SU-DHL-6 (cell line): ENCODE data around the gene CACNB1.

Experiments used
- H2AFZ ChIP-seq: fragments of 200-600 bp; sonication (generic); 2 replicates; pipeline ENCODE4 v1.6.1; 2014; ENCODE audit warnings: low read depth, mild to moderate bottlenecking, moderate library complexity, mixed read lengths, antibody characterized with exemption, low read length; ENCODE audit not compliant: severe bottlenecking
- H3F3A ChIP-seq: fragments of 200-600 bp; shearing (Covaris generic); 2 replicates; pipeline ENCODE4 v1.6.0; 2016; ENCODE audit warnings: antibody characterized with exemption, mild to moderate bottlenecking; ENCODE audit not compliant: insufficient read depth
- H3K27ac ChIP-seq: fragments of 200-600 bp; sonication (generic); 2 replicates; pipeline ENCODE4 v1.5.1; 2016; ENCODE audit warnings: low read depth, mild to moderate bottlenecking, low read length, moderate library complexity, mixed read lengths
- H3K27me3 ChIP-seq: fragments of 200-600 bp; sonication (generic), shearing (Covaris generic); 2 replicates; pipeline ENCODE4 v1.6.0; 2014; ENCODE audit warnings: mild to moderate bottlenecking, low read length
- H3K36me3 ChIP-seq: fragments of 200-600 bp; sonication (generic); 2 replicates; pipeline ENCODE4 v1.6.1; 2014; ENCODE audit warnings: mild to moderate bottlenecking, low read length, mixed read lengths
- H3K4me2 ChIP-seq: fragments of 300-600, 200-600 bp; shearing (Covaris generic), sonication (generic); 2 replicates; pipeline ENCODE4 v1.6.0; 2014; ENCODE audit warnings: low read length, low read depth, mild to moderate bottlenecking; ENCODE audit not compliant: poor library complexity, severe bottlenecking
- H3K4me3 ChIP-seq: fragments of 200-600 bp; sonication (generic); 2 replicates; pipeline ENCODE4 v1.5.1; 2014; ENCODE audit warnings: antibody characterized with exemption, low read length, mild to moderate bottlenecking, mixed read lengths; ENCODE audit not compliant: insufficient read depth, poor library complexity, severe bottlenecking
- H3K79me2 ChIP-seq: fragments of 200-600 bp; sonication (generic); 2 replicates; pipeline ENCODE4 v1.6.1; 2014; ENCODE audit warnings: mild to moderate bottlenecking, low read length, moderate library complexity; ENCODE audit not compliant: insufficient read depth
- H3K9ac ChIP-seq: fragments of 200-600 bp; sonication (generic); 2 replicates; pipeline ENCODE4 v1.7.0; 2014; ENCODE audit warnings: mild to moderate bottlenecking, low read length
- H3K9me2 ChIP-seq: fragments of 200-600 bp; sonication (generic); replicated peaks from 2 replicates; pipeline ENCODE4 v1.6.1; 2014; ENCODE audit warnings: low read length; ENCODE audit not compliant: insufficient read depth
- H3K9me3 ChIP-seq: fragments of 200-600 bp; sonication (generic); 2 replicates; pipeline ENCODE4 v1.6.1; 2014; ENCODE audit warnings: low read length, mixed read lengths; ENCODE audit not compliant: insufficient read depth
- H4K20me1 ChIP-seq: fragments of 200-600 bp; sonication (generic); 2 replicates; pipeline ENCODE4 v1.6.1; 2014; ENCODE audit warnings: low read depth, mild to moderate bottlenecking, antibody characterized with exemption, low read length, moderate library complexity, mixed read lengths
- EZH2phosphoT487 ChIP-seq: fragments of 200-600 bp; sonication (generic), shearing (Covaris generic); conservative IDR thresholded peaks from 2 replicates; pipeline ENCODE4 v1.6.1; 2018; ENCODE audit warnings: mild to moderate bottlenecking, antibody characterized with exemption, low read length, moderate library complexity, mixed read lengths
- TF ChIP-seq, protein P1 (sequence below): fragments of 200-600 bp; sonication (generic); IDR thresholded peaks from one replicate; pipeline ENCODE4 v1.5.1; 2017; ENCODE audit warnings: antibody characterized with exemption, mild to moderate bottlenecking, low read length, moderate library complexity; ENCODE audit not compliant: insufficient read depth, poor library complexity, severe bottlenecking

CACNB1 gene

GRCh38 chr17:39150795-39151149 lies 46.7 kb downstream of the CACNB1 start:
- H4K20me1 ChIP-seq: no peaks in the 10 kb centered on the region
- no peak overlapping the region for H3K4me2 ChIP-seq
- no peaks in the 10 kb centered on the region for H3K79me2 ChIP-seq
- no peaks in the 10 kb centered on the region for H3K9me2 ChIP-seq
- H3K27me3 ChIP-seq: no peaks in the 10 kb centered on the region
- H3K9ac ChIP-seq: no peak overlapping the region
- no peaks in the 10 kb centered on the region for H3F3A ChIP-seq
- no peaks in the 10 kb centered on the region for H3K9me3 ChIP-seq
- H3K36me3 ChIP-seq: no peaks in the 10 kb centered on the region
- H3K27ac ChIP-seq: no peak overlapping the region
- no peak overlapping the region for H2AFZ ChIP-seq
- no peak overlapping the region for H3K4me3 ChIP-seq
- no peak for TF ChIP-seq EZH2phosphoT487

GRCh38 chr17:39150104-39150634 lies 47.3 kb downstream of the CACNB1 start:
- Histone ChIP-seq H3K4me3 (no peak overlapping the region), H3K9me2 (no peaks in the 10 kb centered on the region), H4K20me1 (no peaks in the 10 kb centered on the region), H3K36me3 (no peaks in the 10 kb centered on the region), H3K9ac (no peak overlapping the region), H3K27me3 (no peaks in the 10 kb centered on the region), H3K27ac (no peak overlapping the region), H3F3A (no peaks in the 10 kb centered on the region), H3K4me2 (no peak overlapping the region), H2AFZ (no peak overlapping the region), H3K79me2 (no peaks in the 10 kb centered on the region), H3K9me3 (no peaks in the 10 kb centered on the region)
- no peak for TF ChIP-seq EZH2phosphoT487
- TF ChIP-seq, protein P1, sequence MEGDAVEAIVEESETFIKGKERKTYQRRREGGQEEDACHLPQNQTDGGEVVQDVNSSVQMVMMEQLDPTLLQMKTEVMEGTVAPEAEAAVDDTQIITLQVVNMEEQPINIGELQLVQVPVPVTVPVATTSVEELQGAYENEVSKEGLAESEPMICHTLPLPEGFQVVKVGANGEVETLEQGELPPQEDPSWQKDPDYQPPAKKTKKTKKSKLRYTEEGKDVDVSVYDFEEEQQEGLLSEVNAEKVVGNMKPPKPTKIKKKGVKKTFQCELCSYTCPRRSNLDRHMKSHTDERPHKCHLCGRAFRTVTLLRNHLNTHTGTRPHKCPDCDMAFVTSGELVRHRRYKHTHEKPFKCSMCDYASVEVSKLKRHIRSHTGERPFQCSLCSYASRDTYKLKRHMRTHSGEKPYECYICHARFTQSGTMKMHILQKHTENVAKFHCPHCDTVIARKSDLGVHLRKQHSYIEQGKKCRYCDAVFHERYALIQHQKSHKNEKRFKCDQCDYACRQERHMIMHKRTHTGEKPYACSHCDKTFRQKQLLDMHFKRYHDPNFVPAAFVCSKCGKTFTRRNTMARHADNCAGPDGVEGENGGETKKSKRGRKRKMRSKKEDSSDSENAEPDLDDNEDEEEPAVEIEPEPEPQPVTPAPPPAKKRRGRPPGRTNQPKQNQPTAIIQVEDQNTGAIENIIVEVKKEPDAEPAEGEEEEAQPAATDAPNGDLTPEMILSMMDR: no peak

DNA sequence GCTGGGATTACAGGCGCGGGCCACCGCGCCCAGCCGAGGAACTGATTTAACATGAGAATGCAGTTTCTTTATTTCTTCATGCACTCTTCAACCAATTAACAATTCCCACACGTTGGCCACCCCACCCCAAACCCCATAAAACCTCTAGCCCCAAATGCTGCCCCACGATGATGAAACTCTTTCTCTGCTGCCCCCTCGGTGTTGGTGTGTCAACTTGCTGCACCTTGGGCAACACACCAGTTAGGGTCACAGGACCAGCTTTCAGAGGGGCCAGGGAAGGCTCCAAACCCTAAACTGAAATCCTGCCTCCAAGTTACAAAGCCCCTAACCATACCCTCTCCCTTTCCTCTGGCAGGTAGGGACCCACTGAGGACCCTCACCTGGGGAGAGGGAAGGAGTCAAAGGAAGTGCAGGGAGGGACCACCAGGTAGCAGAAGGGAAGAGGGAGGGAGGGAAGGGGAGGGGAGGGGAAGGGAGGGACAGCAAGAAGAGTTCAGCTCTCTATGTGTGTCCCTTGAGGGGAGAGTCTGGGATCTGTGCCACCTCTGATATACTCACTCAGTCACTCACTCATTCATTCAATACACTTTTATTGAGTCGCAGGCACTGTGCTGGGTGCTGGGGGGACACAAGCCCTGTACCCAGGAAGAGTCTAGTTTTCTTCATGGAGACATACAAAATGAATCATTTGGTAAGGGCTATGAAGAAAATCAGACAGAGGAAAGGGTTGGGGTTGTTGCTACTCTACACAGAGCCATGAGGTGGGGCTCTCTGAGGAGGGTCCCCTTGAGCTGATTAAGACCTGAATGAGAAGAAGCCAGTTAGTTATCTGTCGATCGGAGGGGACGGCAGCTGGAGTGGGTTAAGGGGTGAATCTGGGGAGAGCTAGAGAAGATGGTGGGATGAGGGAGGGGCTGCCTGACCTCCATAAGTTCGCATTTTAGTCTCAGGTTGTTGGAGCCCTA lies 50.0 kb downstream of the CACNB1 start:
- H3K27me3 ChIP-seq: no peaks in the 10 kb centered on the region
- TF ChIP-seq, protein P1: no peak
- no peak for TF ChIP-seq EZH2phosphoT487
- H3K27ac ChIP-seq: no peak overlapping the region
- H4K20me1 ChIP-seq: no peaks in the 10 kb centered on the region
- H2AFZ ChIP-seq: no peak overlapping the region
- H3K4me2 ChIP-seq: no peak overlapping the region
- no peak overlapping the region for H3K4me3 ChIP-seq
- no peaks in the 10 kb centered on the region for H3F3A ChIP-seq
- H3K36me3 ChIP-seq: no peaks in the 10 kb centered on the region
- no peaks in the 10 kb centered on the region for H3K9me2 ChIP-seq
- H3K79me2 ChIP-seq: no peaks in the 10 kb centered on the region
- no peaks in the 10 kb centered on the region for H3K9me3 ChIP-seq
- H3K9ac ChIP-seq: no peak overlapping the region

GRCh38 chr17:39146273-39146672 lies 51.2 kb downstream of the CACNB1 start:
- no peaks in the 10 kb centered on the region for H4K20me1 ChIP-seq
- H3K4me2 ChIP-seq: no peak overlapping the region
- no peaks in the 10 kb centered on the region for H3K79me2 ChIP-seq
- no peaks in the 10 kb centered on the region for H3K9me3 ChIP-seq
- TF ChIP-seq EZH2phosphoT487: no peak
- TF ChIP-seq, protein P1: no peak
- H3K9me2 ChIP-seq: no peaks in the 10 kb centered on the region
- no peak overlapping the region for H3K27ac ChIP-seq
- no peaks in the 10 kb centered on the region for H3K27me3 ChIP-seq
- H3K9ac ChIP-seq: no peak overlapping the region
- no peak overlapping the region for H2AFZ ChIP-seq
- H3K4me3 ChIP-seq: no peak overlapping the region
- H3K36me3 ChIP-seq: no peaks in the 10 kb centered on the region
- no peaks in the 10 kb centered on the region for H3F3A ChIP-seq
